HG02885 (cell line): Measurements from ENCODE around the gene OSBPL10.
"Not testable (repeated sequence)": the region's sequence is repeated elsewhere in the genome, so short reads cannot be mapped to it uniquely, and the experiment has no call there.

Experiments
- ATAC-seq: cut with Tn5 transposase; IDR thresholded peaks from one replicate; pipeline ENCODE4 v1.9.1; 2021; ENCODE audit warnings: mild to moderate bottlenecking; ENCODE audit not compliant: unreplicated experiment, poor library complexity

OSBPL10 gene, protein sequence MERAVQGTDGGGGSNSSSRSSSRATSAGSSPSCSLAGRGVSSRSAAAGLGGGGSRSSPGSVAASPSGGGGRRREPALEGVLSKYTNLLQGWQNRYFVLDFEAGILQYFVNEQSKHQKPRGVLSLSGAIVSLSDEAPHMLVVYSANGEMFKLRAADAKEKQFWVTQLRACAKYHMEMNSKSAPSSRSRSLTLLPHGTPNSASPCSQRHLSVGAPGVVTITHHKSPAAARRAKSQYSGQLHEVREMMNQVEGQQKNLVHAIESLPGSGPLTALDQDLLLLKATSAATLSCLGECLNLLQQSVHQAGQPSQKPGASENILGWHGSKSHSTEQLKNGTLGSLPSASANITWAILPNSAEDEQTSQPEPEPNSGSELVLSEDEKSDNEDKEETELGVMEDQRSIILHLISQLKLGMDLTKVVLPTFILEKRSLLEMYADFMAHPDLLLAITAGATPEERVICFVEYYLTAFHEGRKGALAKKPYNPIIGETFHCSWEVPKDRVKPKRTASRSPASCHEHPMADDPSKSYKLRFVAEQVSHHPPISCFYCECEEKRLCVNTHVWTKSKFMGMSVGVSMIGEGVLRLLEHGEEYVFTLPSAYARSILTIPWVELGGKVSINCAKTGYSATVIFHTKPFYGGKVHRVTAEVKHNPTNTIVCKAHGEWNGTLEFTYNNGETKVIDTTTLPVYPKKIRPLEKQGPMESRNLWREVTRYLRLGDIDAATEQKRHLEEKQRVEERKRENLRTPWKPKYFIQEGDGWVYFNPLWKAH

DNA sequence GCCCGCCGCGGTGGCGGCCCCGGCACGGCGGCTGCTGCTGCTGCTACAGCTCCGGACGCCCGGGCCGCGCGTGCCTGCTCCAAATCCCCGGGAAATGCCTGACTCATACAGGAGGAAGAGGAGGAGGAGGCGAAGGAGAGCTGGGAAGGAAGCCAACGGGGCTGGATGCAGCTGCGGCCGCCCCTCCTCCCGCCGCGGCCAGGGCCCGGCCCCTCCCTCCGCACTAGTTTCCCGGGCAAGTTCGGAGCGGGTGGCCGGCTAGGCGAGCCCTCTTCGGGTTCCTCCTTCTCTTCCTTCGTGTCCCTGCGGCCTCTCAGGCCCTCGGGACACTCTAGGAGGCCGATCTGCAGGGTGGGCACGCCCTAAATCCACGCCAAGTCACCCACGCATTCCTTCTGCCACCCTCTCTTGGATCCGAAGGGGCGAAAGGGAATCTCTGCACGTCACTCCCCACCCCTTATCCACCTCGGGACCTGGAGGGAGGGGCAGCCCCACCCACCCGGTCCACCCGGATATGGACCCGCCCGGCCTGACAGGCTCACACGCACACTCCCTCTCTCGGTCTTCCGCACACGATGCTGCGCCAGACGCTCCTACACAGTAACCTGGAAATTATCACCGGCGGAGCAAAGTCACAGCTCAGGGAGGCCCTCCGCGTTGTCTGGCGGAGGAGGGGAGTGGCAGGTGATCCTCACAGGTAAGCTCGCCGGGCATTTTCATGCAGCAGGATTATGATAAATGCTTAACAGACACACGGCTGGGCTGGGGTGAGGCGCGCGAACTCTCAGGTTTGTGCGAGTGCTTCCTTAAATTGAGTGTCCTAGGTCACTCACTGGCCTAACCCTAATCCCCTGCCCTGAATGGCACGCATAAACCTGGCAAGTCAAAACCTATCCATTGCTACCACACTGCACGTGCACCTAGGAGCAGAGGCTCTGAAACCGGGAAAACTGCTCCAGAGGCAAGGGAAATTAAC, at the start of gene OSBPL10, which contains the start of gene ZNF860:
TSS of gene OSBPL10 (minus strand) at position 57 of the 976 bp plus-strand sequence. CDS start 83 bp downstream, outside the sequence.
TSS of gene ZNF860 (plus strand) at position 545 of the 976 bp plus-strand sequence. CDS start 7,330 bp downstream, outside the sequence.
- peak; percentile 19 for ATAC-seq

DNA sequence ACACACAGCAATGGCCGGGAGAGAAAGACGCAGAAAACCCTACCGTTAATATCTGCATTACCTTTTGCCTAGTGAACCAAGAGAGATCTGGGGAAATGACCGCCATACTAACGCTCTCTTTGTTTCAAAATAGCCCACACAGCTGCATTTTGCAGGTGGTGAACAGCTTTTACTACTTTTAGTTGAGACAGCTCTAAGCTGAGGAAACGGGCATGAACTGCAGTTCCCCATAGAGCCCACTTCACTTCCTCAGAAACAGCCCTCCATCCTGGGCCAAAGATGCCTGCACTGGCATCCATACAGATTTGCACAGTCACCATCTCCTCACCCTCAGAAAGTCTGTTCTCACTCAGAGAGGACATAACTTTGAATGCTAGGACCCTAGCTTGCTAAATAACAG, 45.5 kb upstream of the OSBPL10 start:
- no peak for ATAC-seq

GRCh38 chr3:32022947-32023346, 41.9 kb upstream of the OSBPL10 start:
- no peak for ATAC-seq

DNA sequence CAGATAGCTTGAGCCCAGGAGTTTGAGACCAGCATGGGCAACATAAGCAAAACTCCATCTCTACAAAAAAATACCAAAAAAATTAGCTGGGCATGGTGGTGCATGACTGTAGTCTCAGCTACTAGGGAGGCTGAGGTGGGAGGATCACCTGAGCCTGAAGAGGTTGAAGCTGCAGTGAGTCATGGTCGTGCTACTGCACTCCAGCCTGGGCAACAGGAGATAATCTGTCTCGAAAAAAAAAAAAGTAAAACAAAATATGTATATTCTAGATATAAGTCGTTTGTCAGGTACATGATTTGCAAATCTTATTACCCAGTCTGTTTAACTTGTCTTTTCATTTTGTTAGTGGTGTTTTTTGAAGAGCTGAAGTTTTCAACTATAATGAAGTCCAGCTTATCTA, 40.7 kb upstream of the OSBPL10 start:
- ATAC-seq: no peak

DNA sequence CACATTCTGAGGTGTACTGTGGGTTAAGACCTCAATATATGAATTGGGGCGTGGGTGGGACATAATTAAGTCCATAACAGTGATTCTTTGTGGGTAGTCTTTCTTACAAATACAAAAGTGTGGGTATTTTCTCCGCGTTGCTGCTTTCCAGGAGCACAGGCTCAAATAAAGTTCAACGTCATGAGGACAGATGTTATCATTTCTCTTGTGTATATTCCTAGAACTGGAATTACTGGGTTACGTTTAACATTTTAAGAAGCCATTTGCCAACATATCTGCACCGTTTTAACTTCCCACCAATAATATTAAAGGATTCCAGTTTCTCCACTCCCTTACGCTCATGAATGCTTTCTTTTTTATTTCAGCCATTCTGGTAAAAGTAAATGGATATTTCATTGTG, 40.1 kb upstream of the OSBPL10 start:
- ATAC-seq: no peak

DNA sequence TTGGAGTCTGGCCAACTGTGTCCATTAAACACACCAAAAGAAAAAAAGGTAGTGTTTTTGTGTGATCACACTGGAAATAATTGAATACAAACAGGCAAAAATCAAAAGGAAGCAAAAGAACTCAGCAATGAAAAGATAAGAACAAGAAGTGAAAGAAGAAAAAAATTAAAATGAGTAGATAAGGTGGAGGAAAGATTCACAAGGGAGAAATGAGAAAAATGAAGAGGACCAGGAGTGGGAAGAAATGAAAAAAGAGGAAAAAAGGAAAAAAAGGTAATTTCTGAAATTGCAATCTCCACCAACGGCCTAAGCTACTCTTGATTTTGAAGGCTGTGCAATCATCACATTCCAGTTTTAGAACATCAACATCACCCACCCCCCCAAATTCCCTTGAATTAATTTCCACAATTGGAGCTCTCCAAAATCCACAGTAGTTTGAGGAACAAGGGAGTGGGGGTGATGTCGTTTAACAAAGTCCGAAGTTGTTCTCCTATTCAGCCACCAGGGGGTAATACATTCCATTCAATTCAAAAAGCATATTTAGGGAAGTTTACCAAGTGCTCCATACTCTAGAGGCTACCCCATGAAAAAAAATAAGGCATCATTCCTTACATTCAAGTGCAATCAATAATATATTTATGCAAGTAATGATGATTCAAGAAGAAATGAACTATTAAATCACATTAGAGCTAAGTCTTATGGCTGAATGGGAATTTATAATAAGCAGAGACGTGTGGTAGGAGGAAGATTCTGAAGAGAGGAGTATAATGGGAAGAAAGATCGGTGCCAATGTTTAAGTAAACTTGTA, 37.9 kb upstream of the OSBPL10 start:
- ATAC-seq: peak; percentile 78

GRCh38 chr3:32017286-32017685, 36.2 kb upstream of the OSBPL10 start:
- no peak for ATAC-seq

GRCh38 chr3:32015638-32016037, 34.6 kb upstream of the OSBPL10 start:
- not testable (repeated sequence) for ATAC-seq

DNA sequence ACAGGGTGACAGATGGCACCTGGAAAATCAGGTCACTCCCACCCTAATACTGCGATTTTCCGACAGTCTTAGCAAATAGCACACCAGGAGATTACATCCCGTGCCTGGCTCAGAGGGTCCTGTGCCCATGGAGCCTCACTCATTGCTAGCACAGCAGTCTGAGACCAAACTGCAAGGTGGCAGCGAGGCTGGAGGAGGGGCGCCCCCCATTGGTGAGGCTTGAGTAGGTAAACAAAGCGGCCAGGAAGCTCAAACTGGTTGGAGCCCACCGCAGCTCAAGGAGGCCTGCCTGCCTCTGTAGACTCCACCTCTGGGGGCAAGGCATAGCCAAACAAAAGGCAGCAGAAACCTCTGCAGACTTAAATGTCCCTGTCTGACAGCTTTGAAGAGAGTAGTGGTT, 29.6 kb upstream of the OSBPL10 start:
- not testable (repeated sequence) for ATAC-seq

- no peak for ATAC-seq
Observed at GRCh38 chr3:32009957-32010356, 28.9 kb upstream of the OSBPL10 start.

GRCh38 chr3:32009101-32009500, 28.0 kb upstream of the OSBPL10 start:
- no peak for ATAC-seq

- ATAC-seq: no peak
Observed at GRCh38 chr3:32004113-32004765, 23.2 kb upstream of the OSBPL10 start.

DNA sequence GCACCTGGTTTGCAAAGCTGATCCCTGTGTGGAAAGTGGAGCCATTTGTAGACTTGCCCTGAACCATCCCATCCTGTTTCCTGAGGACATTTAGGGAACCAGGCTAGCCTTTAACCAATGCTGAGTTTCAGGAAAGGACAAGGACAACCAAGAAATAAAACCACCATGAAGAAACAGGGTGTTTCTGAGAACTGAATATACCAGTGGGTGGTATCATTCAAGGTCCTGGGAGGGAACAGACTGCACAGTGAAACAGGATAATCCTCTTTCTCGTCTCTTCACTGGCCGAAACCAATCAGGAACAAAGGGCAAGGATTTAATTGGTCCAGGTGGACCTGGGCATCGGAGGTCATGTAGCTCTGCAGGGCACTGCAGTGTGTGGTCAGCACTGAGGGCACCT, 22.3 kb upstream of the OSBPL10 start:
- no peak for ATAC-seq

- ATAC-seq: no peak
Observed at GRCh38 chr3:32002561-32003368, 21.7 kb upstream of the OSBPL10 start.

GRCh38 chr3:32000877-32001276, 19.8 kb upstream of the OSBPL10 start:
- ATAC-seq: no peak

- ATAC-seq: peak; percentile 66
Observed at GRCh38 chr3:31999907-32000439, 18.9 kb upstream of the OSBPL10 start.

DNA sequence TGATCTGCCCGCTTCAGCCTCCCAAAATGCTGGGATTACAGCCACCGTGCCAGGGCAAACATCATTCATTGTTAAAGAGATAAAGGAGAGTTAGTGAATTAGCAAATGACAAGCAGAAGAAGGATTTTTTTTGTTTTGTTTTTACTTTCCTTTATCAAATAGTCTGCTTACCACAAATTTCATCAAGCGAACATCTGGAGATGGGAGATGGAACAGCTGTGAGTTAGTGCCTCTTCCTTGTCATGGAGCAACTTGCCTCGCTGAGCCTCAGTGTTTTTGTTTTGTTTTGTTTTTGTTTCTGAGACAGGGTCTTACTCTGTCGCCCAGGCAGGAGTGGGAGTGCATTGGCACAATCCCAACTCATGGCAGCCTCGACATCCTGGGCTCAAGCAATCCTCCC, 16.4 kb upstream of the OSBPL10 start:
- no peak for ATAC-seq

- ATAC-seq: peak; percentile 79
Observed at GRCh38 chr3:31996195-31996594, 15.1 kb upstream of the OSBPL10 start.
